ENCODE data around the gene TMEM242.

DNA sequence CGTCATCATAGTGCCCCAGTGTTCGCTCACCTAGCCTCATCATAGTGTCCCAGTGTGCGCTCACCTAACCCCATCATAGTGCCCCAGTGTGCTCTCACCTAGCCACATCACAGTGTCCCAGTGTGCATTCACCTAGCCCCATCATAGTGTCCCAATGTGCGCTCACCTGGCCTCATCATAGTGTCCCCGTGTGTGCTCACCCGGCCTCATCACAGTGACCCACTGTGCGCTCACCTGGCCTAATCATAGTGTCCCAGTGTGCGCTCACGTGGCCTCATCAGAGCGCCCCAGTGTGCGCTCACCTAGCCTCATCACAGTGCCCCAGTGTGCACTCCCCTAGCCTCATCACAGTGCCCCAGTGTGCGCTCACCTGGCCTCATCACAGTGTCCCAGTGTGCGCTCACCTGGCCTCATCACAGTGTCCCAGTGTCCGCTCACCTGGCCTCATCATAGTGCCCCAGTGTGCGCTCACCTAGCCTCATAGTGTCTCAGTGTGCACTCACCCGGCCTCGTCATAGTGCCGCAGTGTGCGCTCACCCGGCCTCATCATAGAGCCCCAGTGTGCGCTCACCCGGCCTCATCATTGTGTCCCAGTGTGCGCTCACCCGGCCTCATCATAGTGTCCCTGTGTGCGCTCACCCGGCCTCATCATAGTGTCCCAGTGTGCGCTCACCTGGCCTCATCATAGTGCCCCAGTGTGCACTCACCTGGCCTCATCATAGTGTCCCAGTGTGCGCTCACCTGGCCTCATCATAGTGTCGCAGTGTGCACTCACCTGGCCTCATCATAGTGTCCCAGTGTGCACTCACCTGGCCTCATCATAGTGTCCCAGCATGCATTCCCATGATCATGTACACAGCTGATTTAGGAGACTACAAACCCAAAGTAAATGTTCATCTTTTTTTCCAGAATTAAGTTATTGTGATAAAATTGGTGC, 9.5 kb downstream of the TMEM242 start:
- TF ChIP-seq CTCF (IDR thresholded peaks at IDR 0.05; ENCODE audit: insufficient read depth, low read depth, low read length) (no peak), EZH2 (IDR thresholded peaks at IDR 0.05; ENCODE audit: insufficient read depth, low read length) (no peak)

All from astrocyte (in vitro differentiated cells and primary cell).